SK-N-SH treated with all-trans-retinoic acid at 6 μM for 48 hours (cell line): ENCODE results near the gene STK39.

Source experiments
- ARNTL ChIP-seq: fragments of 450-650 bp; formaldehyde crosslinking; IDR thresholded peaks from 2 replicates; pipeline ENCODE4 v1.5.0; 2020; ENCODE audit warnings: low read depth, mild to moderate bottlenecking, moderate library complexity, borderline replicate concordance
- CREB5 ChIP-seq: fragments of 250-450 bp; sonication (Bioruptor Pico); IDR thresholded peaks from 2 replicates; pipeline ENCODE4 v1.5.1; 2020; ENCODE audit warnings: low read depth, mild to moderate bottlenecking, moderate library complexity
- CSDC2 ChIP-seq: fragments of 250-450 bp; sonication (Bioruptor Pico); IDR thresholded peaks from 2 replicates; pipeline ENCODE4 v1.5.0; 2020; ENCODE audit warnings: mild to moderate bottlenecking, moderate library complexity
- ESRRG ChIP-seq: fragments of 250-450 bp; sonication (Bioruptor Pico); IDR thresholded peaks from 2 replicates; pipeline ENCODE4 v1.6.1; 2021; ENCODE audit warnings: mild to moderate bottlenecking
- ISL1 ChIP-seq: fragments of 250-450 bp; sonication (Bioruptor Pico); IDR thresholded peaks from 2 replicates; pipeline ENCODE4 v2.1.2; 2022; ENCODE audit warnings: mild to moderate bottlenecking, moderate library complexity
- PATZ1 ChIP-seq: fragments of 250-450 bp; sonication (Bioruptor Pico); IDR thresholded peaks from 2 replicates; pipeline ENCODE4 v1.8.0; 2020; ENCODE audit warnings: mild to moderate bottlenecking, moderate library complexity, borderline replicate concordance
- TCF4 ChIP-seq: fragments of 250-450 bp; sonication (Bioruptor Pico); IDR thresholded peaks from 2 replicates; pipeline ENCODE4 v1.8.0; 2021; ENCODE audit warnings: mild to moderate bottlenecking, moderate library complexity, borderline replicate concordance
- TSHZ2 ChIP-seq: fragments of 250-450 bp; sonication (Bioruptor Pico); IDR thresholded peaks from 2 replicates; pipeline ENCODE4 v1.5.0; 2020; ENCODE audit warnings: mild to moderate bottlenecking, moderate library complexity
- ZFP3 ChIP-seq: fragments of 250-450 bp; sonication (Bioruptor Pico); IDR thresholded peaks from 2 replicates; pipeline ENCODE4 v1.5.0; 2020; ENCODE audit warnings: mild to moderate bottlenecking, moderate library complexity
- ZFP30 ChIP-seq: fragments of 450-650 bp; formaldehyde crosslinking; IDR thresholded peaks from 2 replicates; pipeline ENCODE4 v1.5.0; 2022; ENCODE audit warnings: mild to moderate bottlenecking, moderate library complexity
- ZNF70 ChIP-seq: fragments of 450-650 bp; formaldehyde crosslinking; IDR thresholded peaks from 2 replicates; pipeline ENCODE4 v1.5.0; 2020; ENCODE audit warnings: mild to moderate bottlenecking, moderate library complexity
- ZNF8 ChIP-seq: fragments of 450-650 bp; formaldehyde crosslinking; IDR thresholded peaks from 2 replicates; pipeline ENCODE4 v1.5.0; 2020; ENCODE audit warnings: mild to moderate bottlenecking, moderate library complexity

GRCh38 chr2:168176402-168176801 lies 71.0 kb downstream of the STK39 start:
- no peak for TF ChIP-seq ARNTL
- no peak for TF ChIP-seq CSDC2 (CRISPR knock-in tag)
- TF ChIP-seq ISL1 (CRISPR knock-in tag) = no peak
- no peak for TF ChIP-seq ZNF8 (CRISPR knock-in tag)
- TF ChIP-seq TCF4 (CRISPR knock-in tag) = no peak
- TF ChIP-seq PATZ1 (CRISPR knock-in tag) = no peak
- no peak for TF ChIP-seq ZFP3 (CRISPR knock-in tag)
- TF ChIP-seq TSHZ2 (CRISPR knock-in tag) = no peak
- no peak for TF ChIP-seq CREB5 (CRISPR knock-in tag)
- TF ChIP-seq ESRRG (CRISPR knock-in tag) = no peak
- no peak for TF ChIP-seq ZNF70
- TF ChIP-seq ZFP30 (CRISPR knock-in tag) = no peak
